GM08714 (cell line): Measurements from ENCODE around the gene PRDM16.

ENCODE experiments used
- H3K4me3 ChIP-seq: fragments of 200-500 bp; sonication (Bioruptor generic); 2 replicates; pipeline ENCODE4 v1.5.1; 2014; ENCODE audit warnings: mild to moderate bottlenecking, low read length, inconsistent platforms
- ZNF274 ChIP-seq: IDR thresholded peaks from 2 replicates; pipeline ENCODE4 v1.6.1; 2012; ENCODE audit warnings: mild to moderate bottlenecking, low read depth, low read length

PRDM16 gene

GRCh38 chr1:3054474-3054873 is 14.5 kb upstream of the PRDM16 start:
- no peak overlapping the region for H3K4me3 ChIP-seq
- TF ChIP-seq ZNF274, result no peak

GRCh38 chr1:3055051-3055450 is 14.0 kb upstream of the PRDM16 start:
- no peak overlapping the region for H3K4me3 ChIP-seq
- no peak for TF ChIP-seq ZNF274

- no peak overlapping the region for H3K4me3 ChIP-seq
- TF ChIP-seq ZNF274, result no peak
Observed at GRCh38 chr1:3056641-3057040, 12.4 kb upstream of the PRDM16 start.

- no peak overlapping the region for H3K4me3 ChIP-seq
- TF ChIP-seq ZNF274, result no peak
Observed at GRCh38 chr1:3058263-3059030, 10.6 kb upstream of the PRDM16 start.

GRCh38 chr1:3060127-3060526 is 8.9 kb upstream of the PRDM16 start:
- TF ChIP-seq ZNF274, result no peak
- H3K4me3 ChIP-seq, result no peak overlapping the region

- TF ChIP-seq ZNF274, result no peak
- H3K4me3 ChIP-seq, result no peak overlapping the region
Observed at GRCh38 chr1:3060601-3061551, 8.1 kb upstream of the PRDM16 start.

- TF ChIP-seq ZNF274, result no peak
- no peak overlapping the region for H3K4me3 ChIP-seq
Observed at GRCh38 chr1:3061566-3061965, 7.4 kb upstream of the PRDM16 start.

- no peak for TF ChIP-seq ZNF274
- H3K4me3 ChIP-seq, result no peak overlapping the region
Observed at GRCh38 chr1:3061981-3062615, 6.9 kb upstream of the PRDM16 start.

GRCh38 chr1:3062616-3063378 is 6.2 kb upstream of the PRDM16 start:
- no peak for TF ChIP-seq ZNF274
- H3K4me3 ChIP-seq, result no peak overlapping the region

- no peak for TF ChIP-seq ZNF274
- H3K4me3 ChIP-seq, result no peak overlapping the region
Observed at GRCh38 chr1:3063379-3064295, 5.4 kb upstream of the PRDM16 start.

- no peak overlapping the region for H3K4me3 ChIP-seq
- no peak for TF ChIP-seq ZNF274
Observed at GRCh38 chr1:3064296-3064850, 4.6 kb upstream of the PRDM16 start.

- no peak for TF ChIP-seq ZNF274
- no peak overlapping the region for H3K4me3 ChIP-seq
Observed at GRCh38 chr1:3064901-3065300, 4.1 kb upstream of the PRDM16 start.
